PC-3 (cell line): ENCODE results near the gene DCP1B. TPM values are rescaled to one million over a fixed set of nuclear protein-coding genes. Genes with fewer than 3 reads are reported as not detected.

Experiments used
- ATAC-seq: fragments of 200-7000 bp; cut with Tn5 transposase; 2 replicates; pipeline ENCODE4 v1.9.1; 2020; ENCODE audit warnings: mild to moderate bottlenecking, moderate library complexity
- BruUV-seq: library from RNA; stranded (reverse); fragments of 400-500 nt; replicated peaks from 2 replicates; lab custom pipeline; 2021; lab: Mats Ljungman, UMichigan
- CTCF ChIA-PET: fragments of 300-600 bp; sonication (Branson Sonifier 250); formaldehyde crosslinking; loops from one replicate; lab custom pipeline; 2022; ENCODE audit warnings: antibody characterized with exemption; lab: Charles Lee
- POLR2A ChIA-PET: fragments of 300-600 bp; sonication (Branson Sonifier 250); formaldehyde crosslinking; loops from one replicate; lab custom pipeline; 2022; ENCODE audit warnings: antibody characterized with exemption; ENCODE audit not compliant: unreplicated experiment; lab: Charles Lee
- DNase-seq: peaks from one replicate; pipeline ENCODE4 v3.0.0-alpha.2; 2015
- H2AFZ ChIP-seq: fragments of 300-600 bp; sonication (generic); 2 replicates; pipeline ENCODE4 v1.6.0; 2016; ENCODE audit warnings: antibody characterized with exemption, low read length
- H3F3A ChIP-seq: fragments of 300-600 bp; sonication (generic); one replicate; pipeline ENCODE4 v1.6.0; 2017; ENCODE audit warnings: antibody characterized with exemption, low read length, control low read depth, mild to moderate bottlenecking; ENCODE audit not compliant: unreplicated experiment
- H3K27ac ChIP-seq: fragments of 300-600 bp; sonication (generic); 2 replicates; pipeline ENCODE4 v1.5.1; 2016; ENCODE audit warnings: mild to moderate bottlenecking, low read length
- H3K27me3 ChIP-seq: fragments of 300-600 bp; sonication (generic); 2 replicates; pipeline ENCODE4 v1.6.1; 2016; ENCODE audit warnings: low read length, mixed read lengths
- H3K36me3 ChIP-seq: fragments of 300-600 bp; sonication (generic); 2 replicates; pipeline ENCODE4 v1.6.1; 2016; ENCODE audit warnings: low read depth, mixed run types, low read length, mixed read lengths
- H3K4me1 ChIP-seq: fragments of 300-600 bp; sonication (generic); 2 replicates; pipeline ENCODE4 v1.5.1; 2016; ENCODE audit warnings: low read length; ENCODE audit not compliant: insufficient read depth
- H3K4me2 ChIP-seq: fragments of 300-600 bp; sonication (generic); 2 replicates; pipeline ENCODE4 v1.6.0; 2016; ENCODE audit warnings: low read length
- H3K4me3 ChIP-seq: fragments of 300-600 bp; sonication (generic); 2 replicates; pipeline ENCODE4 v1.5.1; 2016; ENCODE audit warnings: mild to moderate bottlenecking, low read length, mixed read lengths
- H3K79me2 ChIP-seq: fragments of 300-600 bp; sonication (generic); 2 replicates; pipeline ENCODE4 v1.6.1; 2017; ENCODE audit warnings: low read length, mixed read lengths
- H3K9ac ChIP-seq: fragments of 300-600 bp; sonication (generic); 2 replicates; pipeline ENCODE4 v1.6.0; 2016; ENCODE audit warnings: mild to moderate bottlenecking, low read length
- H3K9me2 ChIP-seq: fragments of 300-600 bp; sonication (generic); replicated peaks from 2 replicates; pipeline ENCODE4 v1.6.1; 2016; ENCODE audit warnings: mixed run types, low read length, mixed read lengths
- H3K9me3 ChIP-seq: fragments of 300-600 bp; sonication (generic); 2 replicates; pipeline ENCODE4 v1.6.1; 2016; ENCODE audit warnings: low read length, mixed read lengths
- H4K20me1 ChIP-seq: fragments of 300-600 bp; sonication (generic); 2 replicates; pipeline ENCODE4 v1.6.1; 2016; ENCODE audit warnings: low read length, mixed read lengths
- CTCF ChIP-seq: fragments of 300-600 bp; sonication (generic); conservative IDR thresholded peaks from 2 replicates; pipeline ENCODE4 v1.5.1; 2017; ENCODE audit warnings: antibody characterized with exemption, low read depth, mild to moderate bottlenecking, low read length
- EZH2 ChIP-seq: fragments of 300-600 bp; sonication (generic); IDR thresholded peaks from one replicate; pipeline ENCODE4 v1.6.1; 2017; ENCODE audit warnings: antibody characterized with exemption, mild to moderate bottlenecking, low read length; ENCODE audit not compliant: unreplicated experiment
- EZH2phosphoT487 ChIP-seq: fragments of 300-600 bp; sonication (generic); IDR thresholded peaks from 2 replicates; pipeline ENCODE4 v1.6.1; 2018; ENCODE audit warnings: mild to moderate bottlenecking, antibody characterized with exemption, low read length, borderline replicate concordance
- intact Hi-C: fragments of 100-400 bp; cut with micrococcal nuclease; formaldehyde crosslinking; loops from 2 replicates; pipeline ENCODE4 v1.9.0; 2023
- total RNA-seq: library from RNA; depleted of rRNA; stranded (reverse); fragments of >200 nt; gene quantifications from 2 replicates; pipeline ENCODE4 v1.2.3, GENCODE V29; 2014

The DCP1B gene
- total RNA-seq, 1 experiment from 2014 or later, result 4.9 TPM

DNA sequence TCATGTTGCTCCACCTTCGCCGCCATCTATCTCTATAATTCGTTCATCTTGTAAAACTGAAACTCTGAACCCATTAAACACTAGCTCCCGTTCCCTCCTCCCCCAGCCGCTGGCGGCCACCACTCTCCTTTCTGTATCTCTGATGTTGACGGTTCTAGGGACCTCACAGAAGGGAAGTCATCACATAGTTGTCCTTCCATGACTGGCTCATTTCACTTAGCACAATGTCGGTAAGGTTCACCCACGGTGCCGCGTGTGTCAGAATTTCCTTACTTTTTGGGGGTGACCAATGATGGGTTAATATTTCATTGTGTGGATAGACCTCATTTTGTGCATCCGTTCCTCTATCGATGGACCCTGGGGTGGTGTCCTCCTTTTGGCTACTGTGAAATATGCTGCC is 83.8 kb downstream of the DCP1B start:
- ChIA-PET CTCF (no interaction called here), POLR2A (no interaction called here)

DNA sequence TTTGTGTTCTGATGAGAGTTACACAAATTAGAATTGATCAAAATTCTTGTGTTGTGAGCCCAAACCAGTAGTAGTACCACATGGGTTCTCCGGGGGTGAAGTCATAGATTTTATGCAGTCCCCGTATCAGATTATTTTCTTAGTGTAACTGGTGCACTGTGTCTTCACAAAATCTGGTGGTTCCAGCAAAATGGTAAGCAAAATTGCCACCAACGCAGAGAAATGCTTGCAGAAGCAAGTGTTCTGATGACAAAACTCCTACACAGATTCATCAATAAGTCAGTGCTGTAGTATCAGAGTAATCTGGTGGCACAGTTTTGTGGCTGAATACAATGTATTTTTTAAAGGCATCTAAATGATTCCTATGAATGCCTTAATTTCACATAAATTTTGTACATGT is 84.5 kb downstream of the DCP1B start:
- POLR2A ChIA-PET, result no interaction called here
- no peaks in the 10 kb centered on the region for H3F3A ChIP-seq
- H3K9me2 ChIP-seq, result no peaks in the 10 kb centered on the region
- no peak overlapping the region for H3K4me2 ChIP-seq
- H3K27ac ChIP-seq, result no peak overlapping the region
- no peak overlapping the region for H3K9ac ChIP-seq
- TF ChIP-seq EZH2 (no peak), CTCF (no peak), EZH2phosphoT487 (no peak)
- no peaks in the 10 kb centered on the region for H3K36me3 ChIP-seq
- H4K20me1 ChIP-seq, result no peaks in the 10 kb centered on the region
- intact Hi-C loops, result no loop called here
- no peaks in the 10 kb centered on the region for H3K9me3 ChIP-seq
- no peak for DNase-seq
- 0 out of 2 replicates have a peak, but pooled peaks cover 11% of the 10 kb centered on the region for H3K27me3 ChIP-seq
- no peak overlapping the region for H3K4me3 ChIP-seq
- H3K4me1 ChIP-seq, result no peaks in the 10 kb centered on the region
- ATAC-seq, result no peak
- no peak overlapping the region for H2AFZ ChIP-seq
- BruUV-seq, result no TSS peak
- CTCF ChIA-PET, result no interaction called here
- no peaks in the 10 kb centered on the region for H3K79me2 ChIP-seq

More for the DNA sequence above, 83.8 kb downstream of the DCP1B start:
- DNase-seq (no peak), ATAC-seq (no peak)
- no TSS peak for BruUV-seq
- Histone ChIP-seq H4K20me1 (no peaks in the 10 kb centered on the region), H3K27me3 (0 out of 2 replicates have a peak, but pooled peaks cover 18% of the 10 kb centered on the region), H3K9me2 (no peaks in the 10 kb centered on the region), H3F3A (no peaks in the 10 kb centered on the region), H3K36me3 (no peaks in the 10 kb centered on the region), H2AFZ (no peak overlapping the region), H3K9me3 (no peaks in the 10 kb centered on the region), H3K4me3 (no peak overlapping the region), H3K79me2 (no peaks in the 10 kb centered on the region), H3K27ac (no peak overlapping the region), H3K9ac (no peak overlapping the region), H3K4me2 (no peak overlapping the region), H3K4me1 (no peaks in the 10 kb centered on the region)
- intact Hi-C loops, result no loop called here
- TF ChIP-seq EZH2 (no peak), CTCF (no peak), EZH2phosphoT487 (no peak)

GRCh38 chr12:1919284-1919683 is 85.0 kb downstream of the DCP1B start:
- no peaks in the 10 kb centered on the region for H4K20me1 ChIP-seq
- DNase-seq (no peak), ATAC-seq (no peak)
- H3K4me3 ChIP-seq, result no peak overlapping the region
- no TSS peak for BruUV-seq
- intact Hi-C loops, result no loop called here
- no peak overlapping the region for H3K27ac ChIP-seq
- H2AFZ ChIP-seq, result no peak overlapping the region
- H3F3A ChIP-seq, result no peaks in the 10 kb centered on the region
- no peaks in the 10 kb centered on the region for H3K4me1 ChIP-seq
- no peak overlapping the region for H3K4me2 ChIP-seq
- 0 out of 2 replicates have a peak, but pooled peaks cover 11% of the 10 kb centered on the region for H3K27me3 ChIP-seq
- no peaks in the 10 kb centered on the region for H3K9me2 ChIP-seq
- H3K36me3 ChIP-seq, result no peaks in the 10 kb centered on the region
- TF ChIP-seq CTCF, result no peak
- TF ChIP-seq EZH2, result no peak
- H3K9me3 ChIP-seq, result no peaks in the 10 kb centered on the region
- H3K9ac ChIP-seq, result no peak overlapping the region
- ChIA-PET POLR2A (no interaction called here), CTCF (no interaction called here)
- H3K79me2 ChIP-seq, result no peaks in the 10 kb centered on the region
